Measurements from ENCODE around the gene SORBS2.

GRCh38 chr4:185836241-185837084, 24.5 kb upstream of the SORBS2 start:
- TF ChIP-seq CTCF (IDR thresholded peaks at IDR 0.05) (no peak), POLR2AphosphoS5 (IDR thresholded peaks at IDR 0.05) (no peak), POLR2A (IDR thresholded peaks at IDR 0.05) (no peak)

All from gastroesophageal sphincter (tissue), 3 donors.